GM18511 (cell line): ENCODE data around the gene LINGO4.

ENCODE experiments used
- ATAC-seq: cut with Tn5 transposase; IDR thresholded peaks from one replicate; pipeline ENCODE4 v1.9.1; 2021; ENCODE audit warnings: mild to moderate bottlenecking, moderate library complexity; ENCODE audit not compliant: unreplicated experiment

LINGO4 gene, protein sequence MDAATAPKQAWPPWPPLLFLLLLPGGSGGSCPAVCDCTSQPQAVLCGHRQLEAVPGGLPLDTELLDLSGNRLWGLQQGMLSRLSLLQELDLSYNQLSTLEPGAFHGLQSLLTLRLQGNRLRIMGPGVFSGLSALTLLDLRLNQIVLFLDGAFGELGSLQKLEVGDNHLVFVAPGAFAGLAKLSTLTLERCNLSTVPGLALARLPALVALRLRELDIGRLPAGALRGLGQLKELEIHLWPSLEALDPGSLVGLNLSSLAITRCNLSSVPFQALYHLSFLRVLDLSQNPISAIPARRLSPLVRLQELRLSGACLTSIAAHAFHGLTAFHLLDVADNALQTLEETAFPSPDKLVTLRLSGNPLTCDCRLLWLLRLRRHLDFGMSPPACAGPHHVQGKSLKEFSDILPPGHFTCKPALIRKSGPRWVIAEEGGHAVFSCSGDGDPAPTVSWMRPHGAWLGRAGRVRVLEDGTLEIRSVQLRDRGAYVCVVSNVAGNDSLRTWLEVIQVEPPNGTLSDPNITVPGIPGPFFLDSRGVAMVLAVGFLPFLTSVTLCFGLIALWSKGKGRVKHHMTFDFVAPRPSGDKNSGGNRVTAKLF

DNA sequence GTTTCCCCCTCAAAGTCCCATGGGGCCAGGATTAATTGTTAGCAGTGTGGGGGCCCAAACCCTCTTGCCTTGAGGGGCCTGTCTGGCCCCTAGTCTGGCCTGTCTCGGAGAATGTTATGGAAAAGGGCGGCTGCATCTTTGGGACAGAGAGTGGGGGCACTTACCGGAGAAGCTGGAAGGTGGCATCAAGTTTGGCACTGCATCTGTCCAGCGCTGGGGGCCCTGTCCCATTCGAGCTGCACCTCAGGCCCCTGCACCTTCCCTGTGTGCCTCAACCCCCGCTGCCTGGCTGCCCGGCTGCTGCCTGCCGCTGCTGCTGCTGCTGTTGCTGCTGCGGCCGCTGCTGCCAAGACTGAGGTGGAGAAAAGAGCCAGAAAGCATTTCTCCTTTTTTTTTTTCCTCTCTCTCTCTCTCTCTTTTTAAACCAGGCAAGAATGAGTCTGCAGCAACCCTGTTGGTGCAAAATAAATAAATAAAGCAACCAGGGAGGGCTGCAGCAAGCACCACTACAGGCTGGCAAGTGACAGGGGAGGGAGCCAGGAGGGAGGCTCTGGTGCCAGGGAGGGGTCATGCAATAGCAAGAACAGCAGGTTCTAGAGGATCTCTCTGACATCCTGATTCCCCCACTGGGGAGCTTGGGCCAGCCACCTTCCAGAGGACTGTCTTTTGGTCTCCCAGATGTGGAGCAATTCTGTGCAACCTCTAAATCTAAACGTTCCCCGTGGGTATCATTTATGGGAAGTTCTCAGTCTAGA is at the start of gene LINGO4:
LINGO4 (minus strand) TSS at position 354 of the 755 bp plus-strand sequence. CDS start 2,715 bp downstream, outside the sequence.
- ATAC-seq, result no peak

DNA sequence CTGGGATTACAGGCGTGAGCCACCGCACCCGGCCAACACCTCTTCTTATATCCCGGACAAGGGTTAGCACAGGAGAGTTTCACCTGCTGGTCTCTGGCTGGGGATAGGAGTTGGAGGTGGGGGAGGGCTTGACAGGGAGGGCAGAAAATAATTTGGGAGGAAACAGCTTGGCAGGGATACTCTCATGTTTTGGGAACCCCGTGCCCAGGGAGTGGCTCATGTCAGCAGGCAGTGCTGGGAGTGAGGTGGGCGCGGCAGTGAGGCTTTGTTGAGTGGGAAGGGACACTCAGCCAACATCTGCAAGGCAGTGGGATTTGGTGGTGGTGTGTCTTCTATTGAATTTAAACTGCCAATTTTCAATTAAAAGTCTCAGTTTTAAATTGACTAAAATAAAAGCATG is 49.4 kb upstream of the LINGO4 start:
- ATAC-seq, result no peak

DNA sequence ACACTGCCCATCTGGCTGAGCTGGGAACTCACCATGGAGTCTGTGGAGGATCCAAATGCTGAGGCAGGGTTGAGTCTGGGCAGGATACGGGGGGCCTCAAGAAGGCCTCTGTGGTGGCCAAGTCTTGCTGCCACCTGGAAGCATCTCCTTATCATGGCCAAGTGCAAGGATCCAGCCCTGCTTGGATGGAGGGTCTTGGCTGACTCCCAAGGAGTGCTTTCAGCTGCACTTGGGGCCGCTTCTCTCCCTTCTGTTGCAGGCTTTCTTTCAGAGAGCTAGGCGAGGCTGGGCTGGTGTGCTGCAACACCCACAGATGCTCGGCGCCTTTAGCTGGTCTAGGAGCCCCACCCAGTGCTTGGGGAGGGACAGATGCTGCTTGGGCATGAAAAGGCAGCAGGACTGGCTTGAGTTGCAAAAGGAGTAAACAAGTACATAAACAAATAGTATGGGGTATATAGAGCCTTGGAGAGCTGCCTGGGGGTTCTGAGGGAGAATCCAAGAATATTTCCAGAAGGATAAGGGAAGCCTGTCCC is 48.3 kb upstream of the LINGO4 start, which contains the start of gene THEM5:
THEM5 (minus strand) TSS at position 302 of the 533 bp plus-strand sequence; CDS start at position 155, 147 bp downstream.
- ATAC-seq, result no peak

DNA sequence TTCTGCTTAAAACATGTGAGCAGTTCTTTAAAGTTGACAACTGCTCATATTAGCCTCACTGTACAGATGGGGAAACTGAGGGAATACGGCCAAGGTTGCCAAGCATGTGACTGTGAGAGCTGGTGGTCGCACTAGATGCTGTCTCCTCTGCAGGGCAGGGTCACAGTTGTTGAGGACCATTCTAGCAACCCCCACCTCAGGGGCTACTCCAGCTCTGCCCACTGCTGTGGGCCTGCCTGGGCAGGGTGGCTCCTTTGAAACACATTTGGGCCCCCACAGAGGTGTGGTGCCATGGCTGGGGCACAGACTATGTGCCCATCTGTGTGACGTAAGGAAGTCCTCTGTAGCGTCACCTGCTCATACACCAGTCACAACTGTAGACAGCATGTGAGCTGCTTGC is 47.5 kb upstream of the LINGO4 start:
- ATAC-seq, result no peak

DNA sequence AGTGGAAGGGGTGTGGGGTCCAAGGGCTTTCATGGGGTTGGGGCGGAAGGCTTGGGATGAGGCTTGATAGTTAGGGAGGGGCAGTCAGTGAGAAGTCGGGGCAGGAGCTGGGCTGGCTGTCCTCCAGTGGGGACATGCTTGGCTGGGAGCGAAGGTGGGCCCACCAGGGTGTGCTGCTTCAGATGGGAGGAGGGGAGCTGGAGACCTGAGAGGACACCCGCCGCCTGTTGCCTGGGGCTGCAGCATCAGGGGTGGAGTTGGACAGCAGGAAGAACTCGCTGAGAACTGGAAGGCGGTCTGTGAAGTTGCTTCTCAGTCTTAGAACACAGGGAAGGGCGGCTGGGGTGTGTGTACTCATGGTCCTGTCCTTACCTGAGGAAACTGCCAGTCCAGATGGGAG is 46.7 kb upstream of the LINGO4 start:
- ATAC-seq, result no peak

DNA sequence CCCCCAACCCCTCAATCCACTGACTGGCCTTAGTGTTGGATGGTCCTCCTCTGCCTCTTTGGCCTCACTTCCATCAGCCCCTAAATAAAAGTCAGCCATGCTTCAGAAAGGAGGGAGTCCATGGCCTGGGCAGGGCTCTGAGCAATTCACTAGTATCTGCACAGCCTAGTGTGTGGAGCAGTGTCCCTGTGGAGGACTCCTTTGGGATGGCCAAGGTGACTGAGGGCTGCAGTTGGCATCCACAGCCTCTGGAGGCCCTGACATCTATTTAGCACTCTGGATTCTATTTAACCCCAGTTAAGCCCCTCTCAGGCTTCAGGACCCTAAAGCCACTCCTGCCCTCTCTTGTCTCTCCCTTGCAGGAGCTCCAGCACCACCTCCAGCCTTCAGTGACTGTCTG is 44.7 kb upstream of the LINGO4 start:
- ATAC-seq, result no peak

DNA sequence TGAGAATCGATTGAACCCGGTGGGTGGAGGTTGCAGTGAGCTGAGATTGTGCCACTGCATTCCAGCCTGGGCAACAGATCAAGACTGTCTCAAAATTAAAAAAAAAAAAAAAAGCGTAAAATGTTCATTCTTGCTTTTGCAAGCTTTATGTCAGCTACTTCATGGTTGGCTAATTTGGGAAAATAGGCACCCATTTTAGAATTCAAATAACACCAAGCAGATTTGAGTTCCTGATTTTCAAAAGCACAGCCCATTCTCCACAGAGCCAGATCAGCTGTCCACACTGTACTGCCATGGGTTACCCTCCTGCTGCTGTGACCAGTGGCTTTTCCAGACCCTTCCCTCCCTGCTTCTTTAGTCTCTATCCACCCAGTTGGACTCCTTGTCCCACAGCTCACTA is 43.9 kb upstream of the LINGO4 start:
- no peak for ATAC-seq

DNA sequence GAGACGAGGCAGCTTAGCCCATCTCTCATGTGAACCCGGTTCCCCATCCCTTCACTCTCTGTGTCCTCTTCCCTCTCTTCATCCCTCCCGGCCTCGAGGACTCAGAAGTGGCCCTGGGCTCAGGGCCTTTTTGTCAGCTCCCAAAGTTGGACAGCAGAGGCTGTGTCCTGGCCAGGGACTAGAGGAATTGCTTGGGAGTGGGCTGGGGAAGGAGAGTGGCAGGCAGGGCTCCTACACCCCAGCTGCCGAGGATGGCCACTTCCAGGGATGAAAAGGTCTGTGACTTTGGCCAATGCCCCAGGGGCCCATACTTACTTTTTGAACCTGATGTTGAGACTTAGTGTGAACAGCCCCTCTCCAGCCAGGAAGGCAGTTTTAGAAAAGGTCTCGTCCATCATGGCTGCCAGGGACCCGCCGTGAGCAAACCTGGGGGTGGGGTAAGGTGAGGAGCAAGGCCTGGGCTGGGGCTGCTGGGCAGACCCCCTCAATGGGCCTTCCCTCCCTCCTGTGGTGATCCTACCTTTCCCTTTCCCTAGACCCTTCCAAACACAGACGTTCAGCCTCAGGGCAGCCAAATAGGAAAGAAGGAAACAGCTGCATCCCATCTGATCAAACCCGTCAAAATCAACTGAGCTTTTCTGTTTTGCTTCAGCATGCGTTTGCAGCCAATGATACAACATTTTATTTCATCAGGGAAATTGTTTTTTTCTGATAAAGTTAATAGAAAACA is 42.8 kb upstream of the LINGO4 start:
- ATAC-seq, result no peak

DNA sequence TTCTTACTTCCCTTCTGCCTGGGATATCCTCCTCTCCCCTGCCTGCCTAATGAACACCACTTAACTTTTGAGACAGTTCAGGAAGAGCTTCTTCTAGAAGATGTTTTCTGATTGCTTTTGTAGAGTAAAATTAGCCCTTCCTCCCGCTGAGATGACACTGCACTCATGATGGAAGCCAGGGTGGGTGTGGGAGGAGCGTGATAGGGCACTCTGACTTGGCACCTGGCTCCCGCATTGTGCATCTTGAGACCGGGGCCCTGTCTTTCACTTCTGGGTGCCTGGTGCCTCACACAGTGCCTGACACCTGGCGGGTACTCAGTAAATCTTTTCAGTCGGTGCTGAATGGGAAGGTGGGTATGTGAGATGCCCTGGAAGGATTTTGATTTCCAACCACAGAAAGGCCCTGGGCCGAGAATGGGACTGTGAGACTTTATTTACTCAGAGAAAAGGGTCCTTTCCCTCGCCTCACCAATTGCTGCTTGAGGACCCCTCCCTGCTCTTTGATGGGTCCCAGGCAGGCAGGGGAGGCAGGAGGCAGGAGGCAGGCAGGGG is 41.5 kb upstream of the LINGO4 start:
- no peak for ATAC-seq

DNA sequence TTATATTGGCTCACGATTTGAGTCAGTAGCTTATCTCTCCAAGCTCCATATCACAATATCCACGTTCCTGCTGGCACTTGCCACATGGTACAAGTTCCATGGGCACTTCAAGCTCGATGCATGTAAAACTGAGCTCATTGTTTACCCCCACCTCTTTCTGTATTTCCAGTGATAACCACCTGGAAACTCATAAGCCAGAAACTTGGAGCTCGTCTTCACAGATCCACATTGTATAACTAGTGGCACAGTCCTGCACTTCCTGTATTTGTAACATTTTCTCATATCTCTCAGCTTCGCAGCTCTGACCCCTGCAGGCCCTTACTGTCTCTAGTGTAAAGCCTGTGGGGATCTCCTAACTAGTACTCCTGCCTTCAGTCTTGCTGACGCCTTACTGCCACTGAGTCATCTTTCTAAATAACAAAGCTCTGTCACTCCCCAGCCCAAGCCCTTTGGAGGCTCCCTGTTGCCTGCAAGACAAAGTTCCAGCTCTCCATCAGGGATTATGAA is 40.9 kb upstream of the LINGO4 start:
- ATAC-seq, result no peak

DNA sequence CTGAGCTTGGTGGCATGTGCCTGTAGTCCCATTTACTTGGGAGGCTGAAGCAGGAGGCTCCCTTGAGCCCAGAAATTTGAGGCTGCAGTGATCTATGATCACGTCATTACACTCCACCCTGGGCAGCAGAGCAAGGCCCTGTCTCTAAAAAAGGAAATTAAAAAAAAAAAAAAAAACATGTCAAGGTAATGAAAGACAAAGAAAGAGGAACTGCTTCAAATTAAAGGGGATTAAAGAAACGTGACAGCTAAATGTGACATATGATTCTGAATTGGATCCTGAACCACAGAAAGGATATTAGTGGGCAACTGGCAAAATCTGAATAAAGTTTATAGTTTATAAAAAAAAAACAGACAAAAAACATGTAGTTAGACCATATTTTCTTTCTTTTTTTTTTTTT is 38.2 kb upstream of the LINGO4 start:
- ATAC-seq, result no peak

DNA sequence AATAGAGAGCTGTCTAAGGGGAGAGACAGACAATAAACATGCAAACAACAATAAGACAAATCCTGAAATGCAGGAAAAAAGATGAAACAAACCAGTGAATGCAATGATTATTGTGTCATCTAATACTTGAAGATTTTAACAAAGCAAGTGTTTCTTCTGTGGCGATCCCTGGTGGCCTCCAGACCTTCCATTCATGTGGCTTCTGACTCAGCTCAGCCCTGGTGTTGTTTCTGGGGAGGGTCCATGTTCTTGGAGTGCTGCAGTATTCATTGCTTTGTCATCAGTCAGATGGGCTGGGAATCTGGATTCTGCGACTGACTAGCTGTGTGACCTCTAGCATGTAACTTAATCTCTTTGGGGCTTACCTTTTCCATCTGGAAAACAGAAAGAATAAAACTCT is 35.9 kb upstream of the LINGO4 start:
- ATAC-seq, result no peak

DNA sequence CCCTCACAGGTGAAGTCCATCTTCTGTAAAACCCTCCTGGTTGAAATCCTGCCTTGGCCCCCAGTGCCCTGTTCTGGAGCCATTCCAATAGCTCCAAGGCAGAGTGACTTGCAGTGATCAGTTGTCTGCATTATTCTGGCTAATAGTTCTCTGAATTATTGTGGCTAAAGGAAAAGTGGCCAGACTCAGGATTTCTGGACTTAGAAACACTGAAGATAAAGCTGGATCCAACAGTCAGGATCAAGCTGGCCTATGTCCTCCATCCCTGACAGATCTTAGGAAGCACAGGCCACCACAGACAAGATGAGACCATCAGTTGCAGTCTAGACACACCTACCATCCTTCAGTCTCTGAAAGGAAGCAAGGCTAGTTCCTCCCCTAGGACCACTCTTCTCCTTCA is 35.2 kb upstream of the LINGO4 start:
- ATAC-seq, result no peak

DNA sequence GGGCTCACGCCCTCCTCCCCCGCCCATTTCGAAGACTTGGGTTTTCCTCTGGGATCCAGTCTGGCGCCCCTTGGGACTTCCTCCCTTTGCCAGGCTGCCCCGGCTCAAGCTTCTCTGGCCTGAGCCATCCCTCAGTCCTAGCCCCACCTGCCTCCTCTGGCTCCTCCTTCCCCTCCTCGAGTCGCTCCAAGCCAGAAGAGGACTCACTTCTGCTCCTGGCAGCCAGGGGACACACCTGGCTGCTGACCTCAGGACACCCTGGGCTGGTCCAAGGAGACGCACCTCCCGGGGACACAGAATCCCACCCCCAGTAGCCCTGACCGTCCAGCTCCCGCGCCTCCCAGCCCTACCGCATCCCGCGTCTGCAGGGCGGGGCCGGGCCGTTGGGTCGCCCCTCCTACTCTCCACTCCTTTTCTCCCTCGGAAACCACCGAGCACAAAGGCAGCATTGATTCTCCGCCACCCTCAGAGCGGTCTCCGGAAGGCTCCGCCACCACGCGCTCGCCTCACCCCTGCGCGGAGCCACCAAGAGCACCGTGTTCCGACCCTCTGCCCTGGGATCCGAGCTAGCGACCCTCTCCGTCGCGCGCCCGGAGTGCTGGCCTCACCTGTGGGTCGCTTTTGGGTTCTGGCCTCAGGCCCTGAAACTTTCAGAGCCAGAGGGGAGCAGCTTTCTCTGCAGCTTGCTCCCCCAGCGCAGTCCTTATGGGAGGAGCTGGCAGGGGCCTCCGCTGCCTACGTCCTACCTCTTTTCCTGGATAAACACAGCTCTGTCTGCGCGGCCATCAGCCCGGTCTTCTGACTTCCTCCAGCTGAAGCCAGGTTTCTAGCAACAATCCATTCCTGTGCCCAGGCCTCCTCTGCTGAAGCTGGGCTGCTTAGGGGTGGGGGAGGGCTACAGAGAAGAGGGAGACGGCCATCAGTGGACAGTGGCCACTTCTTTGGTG is 34.5 kb upstream of the LINGO4 start, which contains the start of gene C2CD4D:
C2CD4D (minus strand) TSS at position 364 of the 947 bp plus-strand sequence. CDS start 831 bp downstream, outside the sequence.
- ATAC-seq, result no peak

DNA sequence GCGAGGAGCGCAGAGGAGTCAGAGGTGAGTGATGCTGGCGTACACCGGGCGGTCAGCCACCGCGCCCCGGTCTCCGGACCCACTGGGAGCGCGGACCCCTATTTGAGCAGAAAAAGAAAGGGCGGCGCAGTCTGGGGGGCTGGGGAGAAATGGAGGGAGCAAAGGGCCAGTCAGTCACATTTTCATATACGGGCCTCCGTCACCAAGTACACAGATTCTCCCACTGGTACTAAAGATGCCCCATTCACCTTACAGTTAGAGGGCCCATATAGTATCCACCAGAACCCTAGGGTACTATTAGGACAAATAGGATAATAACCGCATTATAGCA is 33.8 kb upstream of the LINGO4 start:
- no peak for ATAC-seq

DNA sequence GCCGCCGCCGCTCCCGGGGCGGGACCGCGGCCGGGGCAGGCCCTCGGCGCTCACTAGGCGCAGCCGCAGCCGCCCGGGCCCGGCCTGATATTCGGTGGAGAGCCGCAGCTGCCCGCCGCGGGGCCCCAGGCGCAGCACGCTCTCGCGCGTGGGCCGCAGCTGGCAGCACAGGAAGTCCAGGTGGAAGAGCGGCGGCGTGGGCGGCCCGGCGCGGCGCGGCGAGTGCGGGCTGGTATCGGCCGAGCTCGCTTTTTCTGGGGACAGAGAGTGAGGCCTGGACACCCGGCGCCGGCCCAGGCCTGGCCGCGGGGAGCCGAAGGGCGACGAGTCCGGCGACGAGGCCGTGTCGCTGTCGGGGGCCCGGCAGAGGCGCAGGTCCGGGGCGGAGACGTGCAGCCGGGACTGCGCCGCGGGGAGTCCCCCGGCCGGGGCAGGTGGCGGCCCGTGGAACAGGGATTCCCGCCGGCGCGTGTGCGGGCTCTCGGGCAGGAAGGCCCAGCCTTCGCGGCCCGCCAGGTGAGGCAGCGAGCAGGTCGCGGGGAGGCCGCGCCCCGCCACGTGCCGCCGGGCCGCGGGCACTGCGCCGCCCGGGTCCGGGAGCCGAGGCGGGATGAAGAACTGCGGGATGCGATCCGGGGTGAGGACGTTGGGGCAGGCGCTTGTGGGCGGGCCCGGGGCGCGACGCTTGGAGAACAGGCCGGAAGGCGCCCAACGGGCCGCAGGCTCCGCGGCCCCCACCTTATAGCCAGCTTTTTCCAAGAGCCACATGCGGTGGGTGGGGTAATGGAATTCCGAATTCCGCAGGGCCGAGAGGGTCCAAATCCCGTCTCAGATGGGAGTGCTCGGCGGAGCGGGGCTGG is 33.2 kb upstream of the LINGO4 start:
- ATAC-seq, result no peak

DNA sequence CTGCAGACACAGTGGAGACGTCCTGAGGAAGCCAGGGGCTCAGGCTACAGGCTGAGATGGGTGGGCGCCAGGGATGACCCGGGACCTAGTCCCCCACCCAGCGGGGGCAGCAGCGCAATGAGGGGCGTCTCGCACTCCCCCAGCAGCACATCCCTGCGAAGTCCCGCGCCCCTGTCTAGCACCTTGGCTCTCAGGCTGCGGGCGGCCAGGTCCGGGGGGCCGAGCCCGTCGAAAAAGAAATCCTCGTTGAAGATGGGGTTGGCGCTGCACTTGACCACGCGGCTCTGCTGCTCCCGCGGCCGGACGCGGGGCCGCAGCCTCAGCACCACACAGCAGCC is 32.6 kb upstream of the LINGO4 start:
- no peak for ATAC-seq

DNA sequence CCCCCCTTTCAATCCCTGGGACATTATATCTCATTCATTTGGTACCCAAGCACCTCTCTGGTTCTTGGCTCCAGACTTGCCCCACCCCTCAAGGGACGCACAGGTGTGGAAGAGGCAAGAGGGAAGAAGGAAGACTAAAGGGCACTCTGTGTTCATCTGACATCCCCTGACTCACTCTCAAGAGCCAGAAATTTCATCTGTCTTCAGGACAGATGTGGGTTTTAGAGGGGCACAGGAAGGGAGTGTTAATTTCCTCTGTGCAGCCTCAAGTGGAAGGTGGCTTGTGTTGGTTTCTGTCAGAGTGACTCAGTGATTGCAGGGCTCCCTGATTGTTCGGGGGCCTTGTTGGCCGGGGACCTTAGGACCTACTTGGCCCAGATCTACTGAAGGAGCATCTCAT is 32.0 kb upstream of the LINGO4 start:
- ATAC-seq, result no peak
